HepG2 (cell line): ENCODE measurements around the gene TTLL12. TPM values are rescaled to one million over a fixed set of nuclear protein-coding genes. Genes with fewer than 3 reads are reported as not detected.
A peak's percentile ranks its signal among the peaks of the same experiment; 100 is the strongest.

Experiments used
- HOXA9 ChIP-seq: sonication (generic); formaldehyde crosslinking; IDR thresholded peaks from 2 replicates; pipeline ENCODE4 v1.8.1; 2022; ENCODE audit warnings: missing genetic modification reagents, mild to moderate bottlenecking, moderate library complexity, borderline replicate concordance
- NKX3-1 ChIP-seq: sonication (generic); formaldehyde crosslinking; IDR thresholded peaks from 2 replicates; pipeline ENCODE4 v1.5.0; 2020; ENCODE audit warnings: missing genetic modification reagents
- SP1 ChIP-seq, 2 experiments: fragments of 450-650 bp in 1 of 2; sonication (generic) in 1 of 2; formaldehyde crosslinking in 1 of 2; IDR thresholded peaks; 2 replicates each; pipeline versions ENCODE4 v1.4.0 to v1.6.1; 2016 to 2020; ENCODE audit warnings: missing genetic modification reagents in 1 of 2
- ZNF138 ChIP-seq: sonication (generic); formaldehyde crosslinking; IDR thresholded peaks from 2 replicates; pipeline ENCODE4 v1.5.0; 2020; ENCODE audit warnings: mild to moderate bottlenecking, low read depth, missing genetic modification reagents
- ZNF615 ChIP-seq: sonication (generic); formaldehyde crosslinking; IDR thresholded peaks from 2 replicates; pipeline ENCODE4 v1.5.0; 2020; ENCODE audit warnings: mild to moderate bottlenecking, missing genetic modification reagents, borderline replicate concordance
- ZNF747 ChIP-seq: sonication (generic); formaldehyde crosslinking; IDR thresholded peaks from 2 replicates; pipeline ENCODE4 v1.8.1; 2023; ENCODE audit warnings: missing genetic modification reagents, mild to moderate bottlenecking, borderline replicate concordance
- ZSCAN25 ChIP-seq: sonication (generic); formaldehyde crosslinking; IDR thresholded peaks from 2 replicates; pipeline ENCODE4 v1.8.0; 2022; ENCODE audit warnings: mild to moderate bottlenecking, missing genetic modification reagents
- polyA plus RNA-seq, 8 experiments: library from polyadenylated mRNA; depleted of rRNA in 3 of 8; stranded (reverse) in 7 of 8; unstranded in 1 of 8; fragments of >200 nt; fragmentation: Illumina TruSeq in 4 of 8; extraction: Trizol in 4 of 8; gene quantifications; 2 replicates each; pipeline versions ENCODE4 v1.2.1 to v1.2.3, GENCODE V29; 2011 to 2016; ENCODE audit warnings: low read depth in 4 of 8, missing spikeins in 1 of 8, mixed read lengths in 1 of 8; ENCODE audit not compliant: insufficient read depth in 1 of 8
- total RNA-seq, 5 experiments: library from RNA; depleted of rRNA; stranded (reverse); fragments of >200 nt; fragmentation: Illumina TruSeq; extraction: Trizol; gene quantifications; 2 replicates each; pipeline ENCODE4 v1.2.3, GENCODE V29; 2016; ENCODE audit warnings: low read depth in 1 of 5
- TF ChIP-seq, protein P1 (sequence below): IDR thresholded peaks from 2 replicates; pipeline ENCODE4 v1.6.1; 2016
- TF ChIP-seq, protein P2 (sequence below): sonication (generic); formaldehyde crosslinking; IDR thresholded peaks from 2 replicates; pipeline ENCODE4 v1.8.0; 2023; ENCODE audit warnings: mild to moderate bottlenecking, missing genetic modification reagents
- TF ChIP-seq, protein P3 (sequence below), 2 experiments: fragments of 450-650 bp in 1 of 2; sonication (generic) in 1 of 2; formaldehyde crosslinking in 1 of 2; IDR thresholded peaks; 2 replicates each; pipeline versions ENCODE4 v1.6.1 to v1.8.0; 2016 to 2022; ENCODE audit warnings: antibody characterized with exemption in 1 of 2, mild to moderate bottlenecking in 1 of 2, missing genetic modification reagents in 1 of 2
- TF ChIP-seq, protein P4 (sequence below): sonication (generic); formaldehyde crosslinking; IDR thresholded peaks from 2 replicates; pipeline ENCODE4 v1.5.1; 2020; ENCODE audit warnings: mild to moderate bottlenecking, missing genetic modification reagents, moderate library complexity

Gene TTLL12
- total and polyA plus RNA-seq, 2 of the 13 experiments (the other 11 are each of a cell fraction or from before 2014, with no cell fraction given) = 11.9 to 38.1 TPM

DNA sequence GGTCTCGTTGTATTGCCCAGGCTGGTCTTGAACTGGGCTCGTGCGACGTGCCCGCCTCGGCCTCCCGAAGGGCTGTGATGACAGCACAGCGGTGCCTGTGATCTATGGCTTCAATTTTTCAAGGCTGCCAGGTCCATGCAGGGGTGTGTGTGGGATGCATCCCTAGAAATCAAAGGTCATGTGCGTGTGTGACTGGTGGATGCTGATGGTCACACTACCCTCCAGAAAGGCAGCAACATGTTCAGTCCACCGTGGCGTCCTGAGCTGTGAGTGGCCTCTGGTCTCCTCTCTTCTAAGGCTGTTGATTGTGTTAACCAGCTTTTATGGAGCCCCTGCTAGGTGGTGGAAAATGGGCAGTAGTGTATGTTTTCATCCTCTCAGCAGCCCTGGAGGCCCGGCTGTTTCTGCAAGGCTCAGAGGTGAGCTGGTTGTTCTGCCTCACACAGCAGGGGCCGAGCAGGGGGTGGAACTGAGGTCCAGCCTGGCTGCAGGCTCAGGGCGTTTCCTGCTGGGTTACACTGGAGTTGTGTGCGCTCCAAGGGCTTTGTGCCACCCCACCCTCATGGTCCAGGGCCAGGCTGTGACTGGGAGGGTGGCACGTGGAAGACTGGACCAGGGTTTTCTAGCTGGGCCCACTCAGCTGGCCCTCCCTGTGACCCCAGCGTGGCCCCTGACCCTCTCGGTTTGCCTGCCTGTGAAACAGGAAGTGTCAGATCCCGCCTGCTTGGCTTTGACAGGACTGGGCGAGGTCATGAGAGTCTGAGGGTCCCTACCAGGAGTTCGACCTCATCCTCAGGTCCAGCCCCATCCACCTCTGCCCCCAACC lies 68.7 kb downstream of the TTLL12 start (continued):
- TF ChIP-seq, protein P1, sequence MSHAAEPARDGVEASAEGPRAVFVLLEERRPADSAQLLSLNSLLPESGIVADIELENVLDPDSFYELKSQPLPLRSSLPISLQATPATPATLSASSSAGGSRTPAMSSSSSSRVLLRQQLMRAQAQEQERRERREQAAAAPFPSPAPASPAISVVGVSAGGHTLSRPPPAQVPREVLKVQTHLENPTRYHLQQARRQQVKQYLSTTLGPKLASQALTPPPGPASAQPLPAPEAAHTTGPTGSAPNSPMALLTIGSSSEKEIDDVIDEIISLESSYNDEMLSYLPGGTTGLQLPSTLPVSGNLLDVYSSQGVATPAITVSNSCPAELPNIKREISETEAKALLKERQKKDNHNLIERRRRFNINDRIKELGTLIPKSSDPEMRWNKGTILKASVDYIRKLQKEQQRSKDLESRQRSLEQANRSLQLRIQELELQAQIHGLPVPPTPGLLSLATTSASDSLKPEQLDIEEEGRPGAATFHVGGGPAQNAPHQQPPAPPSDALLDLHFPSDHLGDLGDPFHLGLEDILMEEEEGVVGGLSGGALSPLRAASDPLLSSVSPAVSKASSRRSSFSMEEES (CRISPR knock-in tag) = no peak
- 0 out of 2 replicates have a peak, but pooled peaks have one; percentile 47 for TF ChIP-seq ZNF747 (CRISPR knock-in tag)
- TF ChIP-seq, protein P2, sequence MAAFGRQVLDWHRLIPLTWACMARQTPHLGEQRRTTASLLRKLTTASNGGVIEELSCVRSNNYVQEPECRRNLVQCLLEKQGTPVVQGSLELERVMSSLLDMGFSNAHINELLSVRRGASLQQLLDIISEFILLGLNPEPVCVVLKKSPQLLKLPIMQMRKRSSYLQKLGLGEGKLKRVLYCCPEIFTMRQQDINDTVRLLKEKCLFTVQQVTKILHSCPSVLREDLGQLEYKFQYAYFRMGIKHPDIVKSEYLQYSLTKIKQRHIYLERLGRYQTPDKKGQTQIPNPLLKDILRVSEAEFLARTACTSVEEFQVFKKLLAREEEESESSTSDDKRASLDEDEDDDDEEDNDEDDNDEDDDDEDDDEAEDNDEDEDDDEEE (CRISPR knock-in tag) = no peak
- no peak for TF ChIP-seq SP1 (IDR thresholded peaks at IDR 0.05)
- no peak for TF ChIP-seq SP1 (CRISPR knock-in tag; IDR thresholded peaks at IDR 0.05)
- TF ChIP-seq ZNF138 (CRISPR knock-in tag) = peak; percentile 50; the same call in 1 of the 2 replicates
- TF ChIP-seq, protein P3, sequence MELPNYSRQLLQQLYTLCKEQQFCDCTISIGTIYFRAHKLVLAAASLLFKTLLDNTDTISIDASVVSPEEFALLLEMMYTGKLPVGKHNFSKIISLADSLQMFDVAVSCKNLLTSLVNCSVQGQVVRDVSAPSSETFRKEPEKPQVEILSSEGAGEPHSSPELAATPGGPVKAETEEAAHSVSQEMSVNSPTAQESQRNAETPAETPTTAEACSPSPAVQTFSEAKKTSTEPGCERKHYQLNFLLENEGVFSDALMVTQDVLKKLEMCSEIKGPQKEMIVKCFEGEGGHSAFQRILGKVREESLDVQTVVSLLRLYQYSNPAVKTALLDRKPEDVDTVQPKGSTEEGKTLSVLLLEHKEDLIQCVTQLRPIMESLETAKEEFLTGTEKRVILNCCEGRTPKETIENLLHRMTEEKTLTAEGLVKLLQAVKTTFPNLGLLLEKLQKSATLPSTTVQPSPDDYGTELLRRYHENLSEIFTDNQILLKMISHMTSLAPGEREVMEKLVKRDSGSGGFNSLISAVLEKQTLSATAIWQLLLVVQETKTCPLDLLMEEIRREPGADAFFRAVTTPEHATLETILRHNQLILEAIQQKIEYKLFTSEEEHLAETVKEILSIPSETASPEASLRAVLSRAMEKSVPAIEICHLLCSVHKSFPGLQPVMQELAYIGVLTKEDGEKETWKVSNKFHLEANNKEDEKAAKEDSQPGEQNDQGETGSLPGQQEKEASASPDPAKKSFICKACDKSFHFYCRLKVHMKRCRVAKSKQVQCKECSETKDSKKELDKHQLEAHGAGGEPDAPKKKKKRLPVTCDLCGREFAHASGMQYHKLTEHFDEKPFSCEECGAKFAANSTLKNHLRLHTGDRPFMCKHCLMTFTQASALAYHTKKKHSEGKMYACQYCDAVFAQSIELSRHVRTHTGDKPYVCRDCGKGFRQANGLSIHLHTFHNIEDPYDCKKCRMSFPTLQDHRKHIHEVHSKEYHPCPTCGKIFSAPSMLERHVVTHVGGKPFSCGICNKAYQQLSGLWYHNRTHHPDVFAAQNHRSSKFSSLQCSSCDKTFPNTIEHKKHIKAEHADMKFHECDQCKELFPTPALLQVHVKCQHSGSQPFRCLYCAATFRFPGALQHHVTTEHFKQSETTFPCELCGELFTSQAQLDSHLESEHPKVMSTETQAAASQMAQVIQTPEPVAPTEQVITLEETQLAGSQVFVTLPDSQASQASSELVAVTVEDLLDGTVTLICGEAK (IDR thresholded peaks at IDR 0.05) = no peak
- TF ChIP-seq, protein P3 (CRISPR knock-in tag; IDR thresholded peaks at IDR 0.05) = 0 out of 2 replicates have a peak, but pooled peaks have one; percentile 20
- no peak for TF ChIP-seq HOXA9
- TF ChIP-seq, protein P4, sequence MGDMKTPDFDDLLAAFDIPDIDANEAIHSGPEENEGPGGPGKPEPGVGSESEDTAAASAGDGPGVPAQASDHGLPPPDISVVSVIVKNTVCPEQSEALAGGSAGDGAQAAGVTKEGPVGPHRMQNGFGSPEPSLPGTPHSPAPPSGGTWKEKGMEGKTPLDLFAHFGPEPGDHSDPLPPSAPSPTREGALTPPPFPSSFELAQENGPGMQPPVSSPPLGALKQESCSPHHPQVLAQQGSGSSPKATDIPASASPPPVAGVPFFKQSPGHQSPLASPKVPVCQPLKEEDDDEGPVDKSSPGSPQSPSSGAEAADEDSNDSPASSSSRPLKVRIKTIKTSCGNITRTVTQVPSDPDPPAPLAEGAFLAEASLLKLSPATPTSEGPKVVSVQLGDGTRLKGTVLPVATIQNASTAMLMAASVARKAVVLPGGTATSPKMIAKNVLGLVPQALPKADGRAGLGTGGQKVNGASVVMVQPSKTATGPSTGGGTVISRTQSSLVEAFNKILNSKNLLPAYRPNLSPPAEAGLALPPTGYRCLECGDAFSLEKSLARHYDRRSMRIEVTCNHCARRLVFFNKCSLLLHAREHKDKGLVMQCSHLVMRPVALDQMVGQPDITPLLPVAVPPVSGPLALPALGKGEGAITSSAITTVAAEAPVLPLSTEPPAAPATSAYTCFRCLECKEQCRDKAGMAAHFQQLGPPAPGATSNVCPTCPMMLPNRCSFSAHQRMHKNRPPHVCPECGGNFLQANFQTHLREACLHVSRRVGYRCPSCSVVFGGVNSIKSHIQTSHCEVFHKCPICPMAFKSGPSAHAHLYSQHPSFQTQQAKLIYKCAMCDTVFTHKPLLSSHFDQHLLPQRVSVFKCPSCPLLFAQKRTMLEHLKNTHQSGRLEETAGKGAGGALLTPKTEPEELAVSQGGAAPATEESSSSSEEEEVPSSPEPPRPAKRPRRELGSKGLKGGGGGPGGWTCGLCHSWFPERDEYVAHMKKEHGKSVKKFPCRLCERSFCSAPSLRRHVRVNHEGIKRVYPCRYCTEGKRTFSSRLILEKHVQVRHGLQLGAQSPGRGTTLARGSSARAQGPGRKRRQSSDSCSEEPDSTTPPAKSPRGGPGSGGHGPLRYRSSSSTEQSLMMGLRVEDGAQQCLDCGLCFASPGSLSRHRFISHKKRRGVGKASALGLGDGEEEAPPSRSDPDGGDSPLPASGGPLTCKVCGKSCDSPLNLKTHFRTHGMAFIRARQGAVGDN (CRISPR knock-in tag) = peak; percentile 76
- TF ChIP-seq ZSCAN25 (CRISPR knock-in tag) = peak; percentile 92
- no peak for TF ChIP-seq ZNF615 (CRISPR knock-in tag)
- TF ChIP-seq NKX3-1 (CRISPR knock-in tag) = no peak
